NT2/D1 (cell line): ENCODE results near the gene S1PR3.

Source experiments
- DNase-seq: peaks from one replicate; pipeline ENCODE4 v3.0.0-alpha.2; 2011; ENCODE audit warnings: low read depth, low spot score
- H3K27me3 ChIP-seq: 2 replicates; pipeline ENCODE4 v1.6.0; 2011; ENCODE audit warnings: mild to moderate bottlenecking; ENCODE audit not compliant: insufficient read length, insufficient read depth
- H3K36me3 ChIP-seq: 2 replicates; pipeline ENCODE4 v1.6.1; 2011; ENCODE audit warnings: mild to moderate bottlenecking, low read length, mixed read lengths; ENCODE audit not compliant: insufficient read depth, insufficient read length
- H3K4me1 ChIP-seq: 2 replicates; pipeline ENCODE4 v1.5.1; 2011; ENCODE audit not compliant: insufficient read depth, insufficient read length
- H3K4me3 ChIP-seq: 2 replicates; pipeline ENCODE4 v1.5.1; 2011; ENCODE audit warnings: low read depth; ENCODE audit not compliant: insufficient read length
- H3K9ac ChIP-seq: 2 replicates; pipeline ENCODE4 v1.6.0; 2011; ENCODE audit warnings: low read depth; ENCODE audit not compliant: insufficient read length
- H3K9me3 ChIP-seq: 2 replicates; pipeline ENCODE4 v1.5.1; 2011; ENCODE audit warnings: mild to moderate bottlenecking, low read length; ENCODE audit not compliant: insufficient read depth
- SUZ12 ChIP-seq: IDR thresholded peaks from 2 replicates; pipeline ENCODE4 v1.6.1; 2011; ENCODE audit not compliant: insufficient read length, insufficient read depth; ENCODE audit errors: extremely low read depth
- YY1 ChIP-seq: IDR thresholded peaks from 2 replicates; pipeline ENCODE4 v1.6.1; 2011; ENCODE audit not compliant: insufficient read length, insufficient read depth
- ZNF274 ChIP-seq: IDR thresholded peaks from 2 replicates; pipeline ENCODE4 v1.6.1; 2011; ENCODE audit warnings: mild to moderate bottlenecking, low read depth, low read length

The S1PR3 gene

GRCh38 chr9:88995200-88995577 is 3.9 kb downstream of the S1PR3 start:
- DNase-seq: no peak
- H3K9me3 ChIP-seq: no peaks in the 10 kb centered on the region
- H3K4me1 ChIP-seq: peaks cover 2% of the 10 kb centered on the region
- H3K4me3 ChIP-seq: no peak overlapping the region
- H3K27me3 ChIP-seq: no peaks in the 10 kb centered on the region
- peaks cover 49% of the 10 kb centered on the region for H3K36me3 ChIP-seq
- H3K9ac ChIP-seq: no peak overlapping the region
- no peak for TF ChIP-seq ZNF274
- no peak for TF ChIP-seq YY1
- no peak for TF ChIP-seq SUZ12

- no peak for TF ChIP-seq ZNF274
- TF ChIP-seq YY1: no peak
- TF ChIP-seq SUZ12: no peak
- H3K9ac ChIP-seq: no peak overlapping the region
These were observed 4.4 kb downstream of the S1PR3 start for GRCh38 chr9:88995627-88996026.

GRCh38 chr9:88996046-88996920 is 5.0 kb downstream of the S1PR3 start:
- Histone ChIP-seq H3K36me3 (peaks cover 52% of the 10 kb centered on the region), H3K4me3 (no peak overlapping the region), H3K9me3 (no peaks in the 10 kb centered on the region), H3K27me3 (no peaks in the 10 kb centered on the region), H3K4me1 (peaks cover 4% of the 10 kb centered on the region), H3K9ac (no peak overlapping the region)
- no peak for TF ChIP-seq ZNF274
- no peak for TF ChIP-seq YY1
- DNase-seq: no peak

More at GRCh38 chr9:88995627-88996026, 4.4 kb downstream of the S1PR3 start:
- H3K36me3 ChIP-seq: peaks cover 50% of the 10 kb centered on the region
- H3K27me3 ChIP-seq: no peaks in the 10 kb centered on the region
- peaks cover 2% of the 10 kb centered on the region for H3K4me1 ChIP-seq
- H3K4me3 ChIP-seq: no peak overlapping the region
- no peaks in the 10 kb centered on the region for H3K9me3 ChIP-seq
- DNase-seq: no peak

- H3K4me3 ChIP-seq: no peak overlapping the region
- H3K9me3 ChIP-seq: no peaks in the 10 kb centered on the region
- TF ChIP-seq SUZ12: no peak
- no peak for TF ChIP-seq ZNF274
- TF ChIP-seq YY1: no peak
- H3K9ac ChIP-seq: no peak overlapping the region
- H3K27me3 ChIP-seq: no peaks in the 10 kb centered on the region
- H3K4me1 ChIP-seq: peaks cover 4% of the 10 kb centered on the region
- peaks cover 58% of the 10 kb centered on the region for H3K36me3 ChIP-seq
- no peak for DNase-seq
These were observed 5.6 kb downstream of the S1PR3 start for GRCh38 chr9:88996921-88997235.

GRCh38 chr9:88997646-88998045 is 6.4 kb downstream of the S1PR3 start:
- Histone ChIP-seq H3K4me3 (no peak overlapping the region), H3K9ac (no peak overlapping the region), H3K4me1 (peaks cover 4% of the 10 kb centered on the region), H3K36me3 (peaks cover 66% of the 10 kb centered on the region), H3K9me3 (no peaks in the 10 kb centered on the region), H3K27me3 (no peaks in the 10 kb centered on the region)
- no peak for TF ChIP-seq SUZ12
- DNase-seq: no peak

GRCh38 chr9:88998503-88998902 is 7.2 kb downstream of the S1PR3 start:
- no peak for DNase-seq
- Histone ChIP-seq H3K9ac (no peak overlapping the region), H3K4me1 (peaks cover 4% of the 10 kb centered on the region), H3K9me3 (no peaks in the 10 kb centered on the region), H3K27me3 (no peaks in the 10 kb centered on the region), H3K36me3 (peaks cover 71% of the 10 kb centered on the region), H3K4me3 (no peak overlapping the region)
- TF ChIP-seq ZNF274 (no peak), YY1 (no peak), SUZ12 (no peak)

GRCh38 chr9:88998911-88999310 is 7.6 kb downstream of the S1PR3 start:
- H3K36me3 ChIP-seq: peaks cover 71% of the 10 kb centered on the region
- H3K27me3 ChIP-seq: no peaks in the 10 kb centered on the region
- H3K9ac ChIP-seq: no peak overlapping the region
- no peak for TF ChIP-seq ZNF274
- TF ChIP-seq YY1: no peak
- TF ChIP-seq SUZ12: no peak
- no peaks in the 10 kb centered on the region for H3K9me3 ChIP-seq
- no peak for DNase-seq
- no peak overlapping the region for H3K4me3 ChIP-seq
- peaks cover 4% of the 10 kb centered on the region for H3K4me1 ChIP-seq

- no peak for DNase-seq
- Histone ChIP-seq H3K9me3 (no peaks in the 10 kb centered on the region), H3K4me3 (no peak overlapping the region), H3K4me1 (peaks cover 4% of the 10 kb centered on the region), H3K9ac (no peak overlapping the region), H3K36me3 (peaks cover 61% of the 10 kb centered on the region), H3K27me3 (no peaks in the 10 kb centered on the region)
- TF ChIP-seq ZNF274 (no peak), YY1 (no peak), SUZ12 (no peak)
These were observed 9.1 kb downstream of the S1PR3 start for GRCh38 chr9:89000371-89000781.
